HG02571 (cell line): ENCODE data around the gene TSEN34.
"Not testable (repeated sequence)": the region's sequence is repeated elsewhere in the genome, so short reads cannot be mapped to it uniquely, and the experiment has no call there.

Source experiments
- ATAC-seq: cut with Tn5 transposase; IDR thresholded peaks from one replicate; pipeline ENCODE4 v1.9.1; 2021; ENCODE audit warnings: mild to moderate bottlenecking, moderate library complexity; ENCODE audit not compliant: unreplicated experiment

Gene TSEN34

DNA sequence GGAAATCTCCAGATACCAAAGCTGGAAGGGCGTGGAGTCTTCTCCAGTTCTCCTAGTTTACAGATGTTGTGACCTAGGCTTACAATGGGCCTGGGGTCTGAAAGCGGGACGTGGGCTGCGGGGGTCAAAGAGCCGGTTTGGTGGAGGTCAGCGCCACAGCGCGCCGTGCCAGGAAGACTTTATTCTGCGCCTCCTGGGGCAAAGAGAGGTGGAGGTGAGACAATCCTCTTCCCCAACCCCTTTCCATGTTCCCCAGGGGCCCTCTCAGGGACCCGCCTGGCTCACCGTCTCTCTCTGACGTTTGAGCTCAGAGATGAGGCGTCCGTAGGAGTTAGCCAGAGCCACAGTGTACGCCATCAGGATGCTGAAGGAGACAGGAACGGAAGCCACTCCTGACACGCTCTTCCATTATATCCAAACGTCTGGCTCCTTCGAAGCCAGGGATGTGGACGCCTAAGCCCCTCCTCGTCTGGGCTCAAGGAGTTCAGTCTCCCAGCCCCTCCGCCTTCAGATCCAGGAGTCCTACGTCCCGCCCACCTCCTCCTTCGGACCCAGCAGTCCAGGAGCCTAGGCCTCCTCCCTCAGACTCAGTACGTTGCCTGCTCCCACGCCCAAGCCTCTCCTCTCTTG is 30.8 kb upstream of the TSEN34 start:
- no peak for ATAC-seq

DNA sequence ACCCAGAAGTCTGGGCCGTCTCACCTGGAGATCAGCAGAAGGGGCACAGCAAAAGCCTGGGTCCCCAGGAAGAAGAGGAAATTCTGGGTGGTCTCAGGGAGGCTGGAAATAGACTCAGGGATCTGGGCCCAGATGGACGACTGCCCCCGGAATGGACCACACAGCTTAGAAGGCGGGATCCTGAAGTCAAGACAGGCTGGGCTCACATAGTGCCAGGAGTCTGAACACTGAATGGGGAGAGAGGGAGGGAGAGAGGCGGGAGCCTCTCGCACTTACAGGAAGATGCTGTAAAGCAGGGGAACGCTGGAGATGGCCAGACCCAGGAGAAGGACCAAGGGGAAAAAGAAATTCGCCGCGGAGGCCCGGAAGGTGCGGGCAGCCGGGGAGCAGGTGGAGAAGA is 30.3 kb upstream of the TSEN34 start:
- ATAC-seq, result no peak

DNA sequence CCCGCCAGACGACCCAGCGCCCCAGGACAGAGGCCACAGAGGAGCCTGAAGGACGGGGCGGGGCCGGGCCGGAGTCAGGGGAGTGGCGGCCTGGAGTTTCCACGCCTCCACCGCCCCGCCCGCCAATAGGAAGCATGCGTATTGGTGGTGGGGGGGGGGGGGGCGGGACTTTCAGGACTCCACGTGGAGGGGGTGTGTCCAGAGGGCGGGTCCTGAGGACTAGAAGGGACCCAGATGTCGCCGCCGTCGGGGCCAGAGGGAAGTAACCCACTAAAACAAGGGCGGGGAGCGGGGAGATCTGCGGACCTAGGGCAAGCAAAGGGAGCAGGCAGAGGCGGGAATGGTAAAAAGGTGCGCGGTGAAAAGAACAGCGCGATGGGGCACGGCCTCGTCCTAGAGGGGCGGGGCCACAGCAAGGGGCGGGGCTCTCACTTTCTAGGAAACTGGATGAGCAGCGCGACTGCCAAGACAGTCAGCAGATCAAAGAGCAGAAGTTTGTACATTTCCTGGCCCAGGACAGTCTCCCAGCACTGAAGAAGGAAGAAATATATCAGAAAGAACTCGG is 28.8 kb upstream of the TSEN34 start:
- ATAC-seq, result no peak

DNA sequence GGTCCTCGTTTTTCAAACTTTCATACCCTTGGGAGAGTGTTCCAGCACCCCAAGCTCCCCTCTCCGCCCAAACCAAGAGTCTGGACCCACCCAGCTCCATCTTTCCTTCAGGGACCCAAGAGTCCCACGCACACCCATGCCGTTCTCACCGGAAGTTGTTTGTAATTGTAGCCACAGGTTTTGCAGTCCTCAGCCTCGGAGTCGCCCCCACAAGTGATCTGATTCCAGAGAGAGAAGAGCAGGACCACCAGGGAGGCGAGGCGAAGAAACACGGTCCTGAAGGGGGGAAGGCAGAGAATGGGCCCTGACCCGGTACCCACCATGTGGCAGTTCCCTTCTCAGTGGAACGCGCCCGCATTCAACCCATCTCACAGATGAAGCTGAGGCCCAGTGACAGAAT is 28.2 kb upstream of the TSEN34 start:
- ATAC-seq, result no peak

DNA sequence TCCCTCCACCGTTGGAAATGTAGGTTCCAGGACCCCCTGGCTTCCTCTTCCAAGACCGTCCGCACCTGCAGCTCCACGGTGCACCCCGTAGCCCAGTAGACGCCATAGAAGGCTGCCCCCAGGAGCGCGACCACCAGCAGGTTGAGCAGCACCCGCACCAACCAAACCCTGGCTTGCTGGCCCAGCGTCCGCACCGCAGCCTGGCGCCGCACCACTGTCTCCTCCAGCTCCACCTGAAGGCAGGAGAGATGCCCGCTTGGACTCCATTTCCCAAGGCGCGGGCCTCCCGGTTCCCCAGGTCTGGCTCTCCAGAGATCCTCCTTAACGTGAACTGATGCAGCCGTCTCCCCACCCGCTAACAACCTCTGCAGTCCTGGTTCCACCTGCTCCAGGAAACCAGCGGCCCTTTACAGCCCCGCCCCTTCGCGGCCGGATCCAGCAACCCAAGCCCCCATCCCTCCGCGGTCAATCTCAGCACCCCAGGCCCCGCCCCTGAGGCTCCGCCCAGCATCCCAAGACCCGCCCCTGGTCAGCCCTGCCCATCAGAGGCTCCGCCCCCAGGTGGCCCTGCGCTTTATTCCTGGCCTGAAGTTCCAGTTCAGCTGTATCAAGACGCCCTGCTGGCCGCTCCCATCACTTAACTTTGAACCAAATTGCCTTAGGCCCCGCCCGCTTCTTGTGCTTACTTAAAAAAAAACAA is 26.6 kb upstream of the TSEN34 start:
- no peak for ATAC-seq

DNA sequence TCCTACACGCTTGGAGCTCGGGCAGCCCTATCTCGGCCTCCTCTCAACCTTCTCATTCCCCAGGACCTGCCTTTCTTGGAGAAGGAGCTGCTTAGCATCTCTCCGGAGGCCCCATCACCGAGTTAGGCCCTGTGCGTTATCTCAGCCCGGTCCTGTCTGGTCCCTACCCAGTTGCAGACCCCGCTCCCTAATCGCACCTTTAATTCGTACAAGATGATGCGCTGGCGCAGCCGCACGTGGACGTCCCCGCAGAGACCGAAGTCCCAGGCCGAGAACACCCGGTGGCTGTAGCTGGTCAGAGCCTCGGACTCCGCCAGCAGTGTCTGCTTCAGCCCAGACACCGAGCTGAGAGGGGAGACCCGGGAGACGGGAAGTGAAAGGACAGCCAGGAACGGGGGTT is 25.9 kb upstream of the TSEN34 start:
- ATAC-seq, result no peak

DNA sequence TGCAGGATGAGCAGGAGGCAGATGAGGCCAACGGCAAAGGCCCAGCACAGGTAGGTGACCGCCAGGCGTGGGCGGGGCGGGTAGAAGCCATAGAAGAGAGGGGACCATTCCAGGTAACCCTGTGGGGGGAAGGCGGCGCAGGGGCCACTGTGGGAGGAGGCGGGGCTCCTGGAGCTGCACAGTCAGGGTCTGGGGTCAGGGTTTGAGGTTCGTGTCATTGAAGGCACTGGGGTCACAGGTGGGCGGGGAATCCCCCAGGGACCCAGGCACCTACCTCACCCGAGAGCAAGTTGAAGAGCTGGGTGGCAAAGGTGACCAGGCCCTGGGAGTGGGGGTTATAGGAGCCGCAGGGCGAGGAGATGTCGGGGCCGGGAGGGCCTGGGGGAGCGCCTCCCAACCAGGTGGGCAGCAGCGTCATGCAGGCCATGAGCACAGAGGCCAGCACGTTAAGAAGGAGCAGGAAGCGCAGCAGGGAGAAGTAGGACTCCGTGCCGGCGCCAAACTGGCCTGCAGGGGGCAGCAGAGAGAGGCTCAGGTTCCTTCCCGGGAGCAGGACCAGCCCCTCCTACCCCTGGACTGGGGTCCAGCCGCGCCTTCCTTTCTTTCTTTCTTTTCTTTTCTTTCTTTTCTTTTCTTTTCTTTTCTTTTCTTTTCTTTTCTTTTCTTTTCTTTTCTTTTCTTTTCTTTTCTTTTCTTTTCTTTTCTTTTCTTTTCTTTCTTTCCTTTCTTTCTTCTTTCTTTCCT is 22.8 kb upstream of the TSEN34 start:
- no peak for ATAC-seq

DNA sequence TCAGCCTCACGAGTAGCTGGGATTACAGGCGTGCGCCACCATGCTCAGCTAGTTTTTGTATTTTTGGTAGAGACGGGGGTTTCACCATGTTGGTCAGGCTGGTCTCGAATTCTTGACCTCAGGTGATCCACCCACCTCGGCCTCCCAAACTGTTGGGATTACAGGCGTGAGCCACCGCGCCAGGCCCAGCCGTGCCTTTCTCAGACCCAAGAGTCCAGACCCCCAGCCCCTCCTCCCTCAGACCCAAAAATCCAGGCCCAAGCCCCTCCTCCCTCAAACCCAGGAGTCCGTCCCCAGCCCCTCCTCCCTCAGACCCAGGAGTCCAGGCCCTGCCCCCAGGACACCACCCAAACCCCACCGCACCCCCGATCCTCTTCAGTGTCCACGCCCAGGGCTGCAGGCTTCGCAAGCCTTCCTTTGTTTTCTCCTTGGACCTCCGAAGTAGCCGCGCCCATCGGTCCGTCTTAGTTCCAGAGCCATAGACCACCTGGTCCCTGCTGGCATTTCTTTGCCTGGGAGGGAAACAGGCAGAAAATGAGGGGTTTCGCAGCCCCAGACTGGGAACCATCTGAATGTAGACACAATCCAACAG is 21.9 kb upstream of the TSEN34 start:
- no peak for ATAC-seq

DNA sequence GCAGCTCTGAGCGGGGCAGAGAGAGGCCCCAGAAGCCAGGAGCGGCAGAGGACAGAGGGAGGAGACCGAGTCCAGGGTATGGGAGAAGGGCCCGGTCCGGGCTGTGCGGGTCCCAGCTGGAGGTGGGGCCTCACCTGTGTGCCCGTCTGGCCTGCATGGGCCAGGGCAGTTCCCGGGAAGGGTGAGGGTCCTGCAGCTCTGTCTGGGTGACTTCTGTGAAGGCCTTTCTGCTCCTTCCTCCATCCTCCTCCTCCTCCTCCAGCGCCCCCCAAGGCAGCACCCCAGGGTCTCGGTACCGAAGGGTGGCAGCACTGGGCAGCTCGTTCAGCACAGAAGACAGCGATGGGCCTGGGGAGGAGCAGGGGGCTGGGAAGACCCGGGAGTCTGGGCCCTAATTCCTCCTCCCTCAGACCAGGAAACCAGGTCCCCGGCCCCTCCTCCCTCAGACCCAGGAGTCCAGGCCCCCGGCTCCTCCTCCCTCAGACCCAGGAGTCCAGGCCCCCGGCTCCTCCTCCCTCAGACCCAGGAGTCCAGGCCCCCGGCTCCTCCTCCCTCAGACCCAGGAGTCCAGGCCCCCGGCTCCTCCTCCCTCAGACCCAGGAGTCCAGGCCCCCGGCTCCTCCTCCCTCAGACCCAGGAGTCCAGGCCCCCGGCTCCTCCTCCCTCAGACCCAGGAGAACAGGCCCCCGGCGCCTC is 19.2 kb upstream of the TSEN34 start:
- ATAC-seq, result not testable (repeated sequence)

DNA sequence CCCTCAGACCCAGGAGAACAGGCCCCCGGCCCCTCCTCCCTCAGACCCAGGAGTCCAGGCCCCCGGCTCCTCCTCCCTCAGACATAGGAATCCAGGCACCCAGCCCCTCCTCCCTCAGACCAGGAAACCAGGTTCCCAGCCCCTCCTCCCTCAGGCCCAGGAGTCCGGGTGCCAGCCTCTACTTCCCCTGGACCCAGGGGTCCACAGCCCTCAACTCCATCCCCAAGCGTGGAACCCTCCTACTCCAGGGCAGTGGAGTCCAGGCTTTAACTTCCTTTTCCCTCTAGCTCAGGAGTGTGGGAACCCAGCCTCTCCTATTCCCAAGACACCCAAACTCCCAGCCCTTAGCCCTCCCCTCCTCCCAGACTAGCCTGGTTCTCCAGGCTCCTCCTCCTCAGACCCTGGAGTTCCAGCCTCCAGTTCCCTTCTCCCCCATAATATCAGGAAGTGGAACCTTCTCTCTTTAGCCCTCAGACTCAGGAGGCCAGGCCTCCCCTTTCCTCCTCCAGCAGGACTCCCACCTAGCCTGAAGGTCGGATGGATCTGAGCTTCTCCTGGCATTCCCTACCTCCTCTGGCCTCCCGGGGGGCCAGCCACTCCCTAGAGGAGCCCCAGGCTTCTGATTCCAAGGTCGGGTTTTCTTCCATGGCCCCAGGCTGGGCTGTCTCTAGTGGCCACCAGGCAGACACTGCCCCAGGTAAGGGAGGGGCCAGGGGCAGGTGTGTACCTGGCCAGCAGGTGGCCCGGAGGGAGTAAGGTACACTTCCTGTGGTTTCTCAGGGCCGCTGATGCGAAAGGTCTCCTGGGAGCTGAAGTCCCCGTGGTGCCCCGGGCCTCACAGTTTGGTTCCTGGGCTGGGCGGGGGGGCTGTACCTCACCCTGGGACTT is 18.4 kb upstream of the TSEN34 start, which contains the start of gene TMC4:
Gene TMC4 (minus strand): TSS at position 690 of the 888 bp plus-strand sequence. CDS start 43 bp downstream, at position 647.
- ATAC-seq, result no peak

DNA sequence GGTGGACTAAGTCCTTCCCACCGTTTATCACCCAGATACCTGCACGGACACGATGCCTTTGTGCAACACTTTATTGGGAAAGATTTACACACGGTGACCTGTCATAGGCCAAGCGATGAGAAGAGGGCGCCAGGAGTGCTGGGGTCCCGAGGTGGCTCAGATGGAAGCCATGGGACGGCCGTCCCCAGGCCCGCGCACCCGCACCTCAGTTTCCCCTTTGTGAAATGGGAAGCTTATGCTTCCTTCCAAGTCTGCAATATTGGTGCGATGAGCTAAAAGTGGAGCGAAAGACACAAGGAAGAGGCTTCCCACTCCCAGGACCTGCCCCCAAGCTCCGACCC is 17.8 kb upstream of the TSEN34 start:
- no peak for ATAC-seq

DNA sequence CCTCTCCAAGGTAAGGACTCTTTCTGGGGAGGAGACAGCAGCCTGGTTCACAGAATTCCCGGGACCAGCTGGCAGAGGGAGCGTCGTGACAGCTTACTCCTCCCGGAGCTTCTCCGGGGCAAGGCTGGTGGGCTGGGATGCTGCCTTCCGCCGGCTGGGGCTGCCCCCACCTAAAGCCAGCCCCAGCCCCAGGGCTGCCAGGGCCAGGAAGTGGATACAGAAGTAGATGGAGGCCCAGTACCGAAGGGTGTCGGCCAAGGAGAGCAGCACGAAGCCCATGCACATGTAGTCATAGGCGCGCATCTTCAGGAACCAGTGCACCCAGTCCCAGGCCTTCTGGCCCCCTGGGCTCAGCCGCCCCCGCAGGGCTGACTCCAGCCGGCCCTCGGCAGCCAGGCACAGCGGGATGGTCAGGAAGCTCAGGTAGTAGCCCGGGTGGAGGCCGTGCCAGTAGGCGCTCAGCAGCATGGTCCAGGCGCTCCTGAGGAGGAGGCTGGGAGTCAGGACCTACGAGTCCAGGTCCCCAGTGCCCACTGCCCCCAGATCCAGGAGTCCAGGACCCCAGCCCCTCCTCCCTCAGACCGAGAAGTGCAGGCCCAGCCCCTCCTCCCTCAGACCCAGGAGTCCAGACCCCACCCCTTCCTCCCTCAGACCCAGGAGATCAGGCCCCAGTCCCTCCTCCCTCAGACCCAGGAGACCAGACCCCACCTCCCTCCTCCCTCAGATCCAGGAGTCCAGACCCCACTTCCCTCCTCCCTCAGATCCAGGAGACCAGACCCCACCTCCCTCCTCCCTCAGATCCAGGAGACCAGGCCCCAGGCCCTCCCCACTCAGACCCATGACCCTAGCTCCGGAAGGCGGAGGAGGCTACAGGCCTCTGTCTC is 16.9 kb upstream of the TSEN34 start:
- no peak for ATAC-seq

DNA sequence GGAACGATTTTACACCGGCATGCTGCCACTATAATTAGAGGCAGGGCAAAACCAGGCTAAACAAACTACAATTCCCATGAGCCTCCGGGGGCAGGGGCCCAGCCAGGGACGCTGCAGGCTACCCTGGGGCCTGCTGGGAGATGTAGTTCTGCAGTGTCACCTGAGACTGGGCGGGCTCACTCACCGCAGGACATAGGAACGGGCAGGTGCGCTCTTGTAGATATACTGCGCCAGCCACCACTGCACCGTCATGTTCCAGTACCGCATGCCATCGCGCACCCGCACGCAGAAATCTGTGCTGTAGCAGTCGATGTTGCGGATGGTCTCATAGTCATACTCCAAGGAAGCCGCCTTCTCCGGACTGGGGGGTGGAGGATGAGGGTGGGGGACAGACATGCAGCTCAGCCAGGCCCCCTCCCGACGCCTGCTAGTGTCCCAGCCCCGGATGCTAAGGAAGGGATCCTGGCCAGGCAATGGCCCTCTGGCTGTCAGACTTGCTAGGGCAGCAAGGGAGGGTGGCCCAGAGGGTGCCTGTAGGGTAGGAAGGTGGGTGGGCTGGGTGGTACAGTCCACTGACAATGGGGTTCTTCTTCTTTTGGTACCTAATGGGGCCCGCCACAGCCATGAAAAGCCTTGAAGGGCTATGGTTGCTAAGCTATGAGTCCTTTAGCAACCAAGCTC is 12.4 kb upstream of the TSEN34 start:
- ATAC-seq, result no peak

DNA sequence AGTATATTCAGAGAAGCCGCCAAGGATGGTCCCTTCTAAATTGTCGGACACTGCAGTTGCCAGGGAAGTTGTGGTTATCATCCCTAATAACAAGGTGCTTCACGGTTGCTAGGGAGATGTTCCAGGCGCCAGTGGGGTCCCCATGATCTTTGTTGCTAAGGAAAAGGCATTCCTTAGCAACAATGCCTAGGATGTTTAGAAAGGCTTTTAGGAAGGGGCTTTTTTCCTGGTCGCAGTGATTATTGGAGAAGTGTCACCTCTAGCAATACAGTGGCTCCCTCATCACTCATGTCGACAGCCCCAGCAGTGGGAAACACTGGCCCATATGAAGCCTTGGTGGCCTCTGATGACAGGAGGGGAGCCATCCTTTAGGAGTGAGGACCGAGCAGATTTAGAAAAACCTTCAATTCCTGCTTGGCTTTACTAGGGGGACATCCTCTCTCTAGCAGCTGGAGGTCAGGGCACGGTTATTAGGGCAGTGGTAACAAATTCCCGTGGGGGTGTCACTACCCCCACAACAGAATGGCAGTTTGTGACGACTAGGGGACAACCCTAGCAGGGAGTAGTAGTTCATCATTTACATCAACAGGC is 11.8 kb upstream of the TSEN34 start:
- ATAC-seq, result no peak

DNA sequence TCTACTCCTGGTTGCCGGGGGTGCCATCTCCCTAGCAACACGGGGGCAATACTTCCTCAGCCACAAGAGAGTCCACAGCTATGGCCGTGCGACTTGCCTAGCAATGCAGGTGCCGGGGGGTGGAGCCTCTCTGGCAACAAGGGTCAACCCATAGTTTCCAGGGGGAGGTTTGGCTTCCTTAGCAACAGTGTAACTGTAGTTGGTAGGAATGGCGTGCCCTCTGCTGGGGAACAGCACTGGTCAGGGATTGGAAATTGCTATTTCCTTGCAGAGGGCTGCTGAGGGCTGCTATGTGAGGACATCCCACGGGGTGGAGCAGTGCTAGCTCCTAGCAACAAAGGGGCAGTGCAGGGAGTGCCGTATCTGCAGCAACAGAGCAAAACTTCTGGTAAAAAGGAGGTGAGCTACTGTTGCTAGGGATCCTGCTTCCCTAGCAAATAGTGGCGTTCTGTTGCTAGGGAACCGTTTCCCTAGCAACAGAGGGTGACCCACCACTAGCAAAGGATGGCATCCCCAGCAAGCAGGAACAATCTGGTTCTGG is 11.1 kb upstream of the TSEN34 start:
- no peak for ATAC-seq

DNA sequence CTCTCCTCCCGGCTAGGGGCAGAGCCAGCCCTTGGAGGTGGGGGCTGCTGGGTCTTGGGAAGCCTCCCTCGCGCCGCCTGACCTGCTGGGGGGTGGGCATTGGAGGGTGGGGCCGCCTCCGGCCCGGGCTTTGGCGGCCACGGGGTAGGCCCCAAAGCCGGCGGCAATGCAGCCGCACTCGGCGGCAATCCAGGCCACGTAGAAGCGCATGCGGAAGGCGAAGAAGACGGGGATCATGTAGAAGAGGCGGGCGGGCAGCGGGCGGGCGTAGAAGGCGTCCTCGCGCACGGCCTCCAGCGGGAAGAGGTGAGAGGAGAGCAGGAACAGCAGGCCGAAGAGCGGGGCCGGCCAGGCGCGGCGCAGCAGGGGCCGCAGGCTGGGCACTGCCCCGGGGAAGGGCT is 10.4 kb upstream of the TSEN34 start:
- no peak for ATAC-seq

DNA sequence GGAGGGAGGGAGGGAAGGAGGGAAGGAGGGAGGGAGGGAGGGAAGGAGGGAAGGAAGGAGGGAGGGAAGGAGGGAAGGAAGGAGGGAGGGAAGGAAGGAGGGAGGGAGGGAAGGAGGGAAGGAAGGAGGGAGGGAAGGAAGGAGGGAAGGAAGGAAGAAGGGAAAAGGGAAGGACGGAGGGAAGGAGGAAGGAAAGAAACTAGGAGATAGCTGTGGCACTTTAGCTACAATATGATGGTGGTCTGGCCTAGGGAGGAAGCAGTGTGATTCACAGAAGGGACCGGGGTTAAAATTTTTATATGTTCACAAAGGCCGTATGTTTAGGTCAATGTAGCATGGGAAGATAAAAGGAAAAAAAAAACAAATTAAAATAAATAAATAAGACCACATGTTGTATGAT is 9.2 kb upstream of the TSEN34 start:
- not testable (repeated sequence) for ATAC-seq

DNA sequence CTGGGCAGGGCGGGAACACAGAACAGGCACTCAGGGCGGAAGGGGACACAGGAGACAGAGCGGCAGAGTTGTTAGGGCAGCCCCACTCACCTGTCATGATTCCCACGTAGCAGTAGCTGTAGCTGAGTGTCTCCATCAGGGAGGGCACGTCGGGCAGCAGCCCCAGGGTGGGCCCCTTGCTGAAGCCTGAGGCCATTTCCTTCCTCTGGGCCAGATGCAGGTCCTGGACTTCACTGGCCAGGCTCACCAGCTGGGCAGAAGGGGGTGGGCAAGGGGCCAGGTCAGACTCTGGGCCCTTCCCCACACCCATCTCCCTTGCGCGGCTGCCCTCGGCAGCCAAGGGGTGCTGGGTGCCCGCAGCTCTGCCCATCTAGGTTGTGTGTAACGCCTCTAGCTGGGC is 7.7 kb upstream of the TSEN34 start:
- no peak for ATAC-seq
